Parathyroid adenoma (tissue), 2 donors: Measurements from ENCODE around the gene DCLK1.

ENCODE experiments used
- H2AFZ ChIP-seq: fragments of 300-600 bp; sonication (generic); one replicate; pipeline ENCODE4 v1.7.0; 2017; ENCODE audit warnings: antibody characterized with exemption, mild to moderate bottlenecking
- H3K27ac ChIP-seq: fragments of 300-600 bp; sonication (generic); one replicate; pipeline ENCODE4 v1.7.0; 2017
- H3K27me3 ChIP-seq: fragments of 300-600 bp; sonication (generic); one replicate; pipeline ENCODE4 v1.7.0; 2017; ENCODE audit warnings: low read length; ENCODE audit not compliant: control insufficient read depth, insufficient read depth
- H3K36me3 ChIP-seq: fragments of 300-600 bp; sonication (generic); one replicate; pipeline ENCODE4 v1.7.0; 2017; ENCODE audit warnings: low read length; ENCODE audit not compliant: control insufficient read depth, insufficient read depth
- H3K4me1 ChIP-seq: fragments of 300-600 bp; sonication (generic); one replicate; pipeline ENCODE4 v1.7.0; 2017; ENCODE audit warnings: control low read depth
- H3K4me2 ChIP-seq: fragments of 300-600 bp; sonication (generic); one replicate; pipeline ENCODE4 v1.7.0; 2017; ENCODE audit warnings: low read length
- H3K4me3 ChIP-seq: fragments of 300-600 bp; sonication (generic); one replicate; pipeline ENCODE4 v1.7.0; 2017; ENCODE audit warnings: low read depth, low read length
- H3K79me2 ChIP-seq: fragments of 300-600 bp; sonication (generic); one replicate; pipeline ENCODE4 v1.7.0; 2017; ENCODE audit warnings: control low read depth
- H3K9ac ChIP-seq: fragments of 300-600 bp; sonication (generic); one replicate; pipeline ENCODE4 v1.7.0; 2017; ENCODE audit warnings: mild to moderate bottlenecking
- H3K9me3 ChIP-seq: fragments of 300-600 bp; sonication (generic); one replicate; pipeline ENCODE4 v1.7.0; 2017; ENCODE audit warnings: low read length; ENCODE audit not compliant: control insufficient read depth
- CTCF ChIP-seq: fragments of 300-600 bp; sonication (generic); IDR thresholded peaks from one replicate; pipeline ENCODE4 v1.7.0; 2017; ENCODE audit warnings: antibody characterized with exemption, mild to moderate bottlenecking
- donor health status: primary hyperparathyroidism.

DCLK1 gene

GRCh38 chr13:36114233-36114632, 16.9 kb downstream of the DCLK1 start:
- Histone ChIP-seq H3K4me1 (peaks cover 8% of the 10 kb centered on the region), H3K79me2 (no peaks in the 10 kb centered on the region), H3K9ac (no peak overlapping the region), H3K9me3 (no peaks in the 10 kb centered on the region), H3K27me3 (no peaks in the 10 kb centered on the region), H2AFZ (peak overlapping the region; percentile 15), H3K4me2 (no peak overlapping the region), H3K27ac (no peak overlapping the region), H3K36me3 (no peaks in the 10 kb centered on the region), H3K4me3 (no peak overlapping the region)
- no peak for TF ChIP-seq CTCF

GRCh38 chr13:36108954-36109353, 22.2 kb downstream of the DCLK1 start:
- Histone ChIP-seq H3K4me3 (no peak overlapping the region), H3K9me3 (no peaks in the 10 kb centered on the region), H3K4me2 (no peak overlapping the region), H3K9ac (no peak overlapping the region), H3K79me2 (no peaks in the 10 kb centered on the region), H3K4me1 (no peaks in the 10 kb centered on the region), H3K27me3 (no peaks in the 10 kb centered on the region), H3K36me3 (no peaks in the 10 kb centered on the region), H2AFZ (no peak overlapping the region), H3K27ac (no peak overlapping the region)
- TF ChIP-seq CTCF = no peak

DNA sequence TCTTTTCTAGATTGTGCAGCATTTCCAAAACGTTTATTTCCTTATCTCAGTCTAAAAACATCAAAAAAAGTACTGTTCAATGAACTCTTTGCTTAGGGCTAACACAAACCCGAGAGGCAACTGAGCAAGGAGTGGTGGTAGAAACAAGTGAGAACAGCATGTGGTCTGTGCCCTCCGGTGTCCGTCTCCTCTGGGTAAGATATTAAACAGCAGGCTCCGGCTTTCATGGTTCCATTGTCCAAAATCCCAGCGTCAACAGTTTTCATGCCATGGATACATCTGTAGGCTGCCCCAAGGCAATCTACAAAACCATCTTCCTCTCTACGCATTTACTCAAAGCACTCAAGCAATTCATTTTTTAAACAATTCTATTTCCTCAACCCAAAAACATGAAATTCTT, 22.8 kb downstream of the DCLK1 start:
- no peak for TF ChIP-seq CTCF

GRCh38 chr13:36107521-36107920, 23.7 kb downstream of the DCLK1 start:
- no peak for TF ChIP-seq CTCF

More for the DNA sequence above, 22.8 kb downstream of the DCLK1 start:
- Histone ChIP-seq H3K27me3 (no peaks in the 10 kb centered on the region), H2AFZ (peak overlapping the region; percentile 54), H3K36me3 (no peaks in the 10 kb centered on the region), H3K4me3 (no peak overlapping the region), H3K4me1 (no peaks in the 10 kb centered on the region), H3K4me2 (no peak overlapping the region), H3K27ac (no peak overlapping the region), H3K9me3 (no peaks in the 10 kb centered on the region), H3K9ac (no peak overlapping the region), H3K79me2 (no peaks in the 10 kb centered on the region)

GRCh38 chr13:36105726-36106125, 25.5 kb downstream of the DCLK1 start:
- Histone ChIP-seq H3K79me2 (no peaks in the 10 kb centered on the region), H3K4me1 (peaks cover 5% of the 10 kb centered on the region), H3K36me3 (no peaks in the 10 kb centered on the region), H3K4me3 (no peak overlapping the region), H3K27me3 (no peaks in the 10 kb centered on the region), H3K9me3 (no peaks in the 10 kb centered on the region), H3K4me2 (no peak overlapping the region), H3K9ac (no peak overlapping the region), H2AFZ (no peak overlapping the region), H3K27ac (no peak overlapping the region)
- TF ChIP-seq CTCF = no peak

More at GRCh38 chr13:36107521-36107920, 23.7 kb downstream of the DCLK1 start:
- H3K4me3 ChIP-seq = no peak overlapping the region
- no peak overlapping the region for H3K9ac ChIP-seq
- H3K4me2 ChIP-seq = no peak overlapping the region
- H3K79me2 ChIP-seq = no peaks in the 10 kb centered on the region
- H3K27me3 ChIP-seq = no peaks in the 10 kb centered on the region
- H3K36me3 ChIP-seq = no peaks in the 10 kb centered on the region
- no peaks in the 10 kb centered on the region for H3K9me3 ChIP-seq
- H2AFZ ChIP-seq = no peak overlapping the region
- no peak overlapping the region for H3K27ac ChIP-seq
- peaks cover under 1% of the 10 kb centered on the region for H3K4me1 ChIP-seq
